Neural progenitor cell (in vitro differentiated cells): ENCODE measurements around the gene DLG2. TPM values are rescaled to one million over a fixed set of nuclear protein-coding genes. Genes with fewer than 3 reads are reported as not detected.

Experiments used
- DNase-seq: peaks from one replicate; pipeline ENCODE4 v3.0.0-alpha.2; 2016; ENCODE audit warnings: low spot score
- H2AFZ ChIP-seq: fragments of 200-600 bp; sonication (generic); replicated peaks from 2 replicates; pipeline ENCODE4 v1.6.1; 2016; ENCODE audit warnings: antibody characterized with exemption
- H3F3A ChIP-seq: fragments of 200-600 bp; sonication (generic); 2 replicates; pipeline ENCODE4 v1.6.1; 2016; ENCODE audit warnings: antibody characterized with exemption, low read depth
- H3K27ac ChIP-seq: fragments of 200-600 bp; sonication (generic); 2 replicates; pipeline ENCODE4 v1.5.1; 2016; ENCODE audit warnings: mild to moderate bottlenecking
- H3K27me3 ChIP-seq: fragments of 200-600 bp; sonication (generic); 2 replicates; pipeline ENCODE4 v1.6.1; 2016; ENCODE audit warnings: mild to moderate bottlenecking, moderate library complexity
- H3K36me3 ChIP-seq: fragments of 200-600 bp; sonication (generic); 2 replicates; pipeline ENCODE4 v1.5.1; 2016
- H3K4me1 ChIP-seq: fragments of 200-600 bp; sonication (generic); 2 replicates; pipeline ENCODE4 v1.6.1; 2016; ENCODE audit warnings: mixed run types
- H3K4me2 ChIP-seq: fragments of 200-600 bp; sonication (generic); 2 replicates; pipeline ENCODE4 v1.6.1; 2016
- H3K4me3 ChIP-seq: fragments of 200-600 bp; sonication (generic); 2 replicates; pipeline ENCODE4 v1.5.1; 2016
- H3K79me2 ChIP-seq: fragments of 200-600 bp; sonication (generic); 2 replicates; pipeline ENCODE4 v1.6.1; 2016; ENCODE audit warnings: low read depth
- H3K9ac ChIP-seq: fragments of 200-600 bp; sonication (generic); 2 replicates; pipeline ENCODE4 v1.6.1; 2016
- H3K9me3 ChIP-seq: fragments of 200-600 bp; sonication (generic); 2 replicates; pipeline ENCODE4 v1.5.1; 2016; ENCODE audit warnings: low read depth
- H4K20me1 ChIP-seq: fragments of 200-600 bp; sonication (generic); 2 replicates; pipeline ENCODE4 v1.6.1; 2016; ENCODE audit warnings: low read depth
- H3K27ac Mint-ChIP-seq: 3 replicates; pipeline ENCODE4 v1.8.0; 2021; ENCODE audit warnings: mixed read lengths
- H3K27me3 Mint-ChIP-seq: 2 replicates; pipeline ENCODE4 v1.8.0; 2022; ENCODE audit warnings: low read depth, mild to moderate bottlenecking, inconsistent platforms, moderate library complexity, mixed read lengths; ENCODE audit not compliant: insufficient read depth
- H3K36me3 Mint-ChIP-seq: 3 replicates; pipeline ENCODE4 v1.8.0; 2021; ENCODE audit warnings: mixed read lengths
- H3K4me1 Mint-ChIP-seq: 3 replicates; pipeline ENCODE4 v1.8.0; 2021; ENCODE audit warnings: mixed read lengths
- H3K4me3 Mint-ChIP-seq: 3 replicates; pipeline ENCODE4 v1.8.0; 2021; ENCODE audit warnings: mild to moderate bottlenecking, moderate library complexity, mixed read lengths
- H3K9me3 Mint-ChIP-seq: 3 replicates; pipeline ENCODE4 v1.8.0; 2020; ENCODE audit warnings: mixed read lengths
- CTCF ChIP-seq: fragments of 200-600 bp; sonication (generic); IDR thresholded peaks from 2 replicates; pipeline ENCODE4 v1.5.1; 2017; ENCODE audit warnings: antibody characterized with exemption, mild to moderate bottlenecking
- EZH2 ChIP-seq: fragments of 200-600 bp; sonication (generic); IDR thresholded peaks from 2 replicates; pipeline ENCODE4 v1.6.1; 2017; ENCODE audit warnings: antibody characterized with exemption, mild to moderate bottlenecking, moderate library complexity
- EZH2phosphoT487 ChIP-seq: fragments of 200-600 bp; sonication (generic); IDR thresholded peaks from 2 replicates; pipeline ENCODE4 v1.6.1; 2017; ENCODE audit warnings: antibody characterized with exemption
- total RNA-seq: library from RNA; depleted of rRNA; stranded (reverse); fragments of >200 nt; gene quantifications from 2 replicates; pipeline ENCODE4 v1.2.3, GENCODE V29; 2015; ENCODE audit warnings: low replicate concordance

The DLG2 gene
- total RNA-seq, 1 donor from 2014 or later: 7.5 TPM

- H2AFZ ChIP-seq: no peak overlapping the region
- H3K4me3 ChIP-seq: no peak overlapping the region
- H4K20me1 ChIP-seq: no peaks in the 10 kb centered on the region
- H3K9ac ChIP-seq: no peak overlapping the region
- Mint-ChIP-seq H3K27ac (peak overlapping the region; percentile 0), H3K36me3 (no peaks in the 10 kb centered on the region), H3K4me1 (peaks cover 26% of the 10 kb centered on the region), H3K4me3 (no peak overlapping the region), H3K9me3 (no peaks in the 10 kb centered on the region), H3K27me3 (peaks cover 3% of the 10 kb centered on the region)
- no peaks in the 10 kb centered on the region for H3K9me3 ChIP-seq
- H3K79me2 ChIP-seq: no peaks in the 10 kb centered on the region
- no peaks in the 10 kb centered on the region for H3F3A ChIP-seq
- H3K4me1 ChIP-seq: no peaks in the 10 kb centered on the region
- no peaks in the 10 kb centered on the region for H3K27me3 ChIP-seq
- H3K27ac ChIP-seq: no peak overlapping the region
- peak; percentile 48 for DNase-seq
- no peak overlapping the region for H3K4me2 ChIP-seq
- H3K36me3 ChIP-seq: no peaks in the 10 kb centered on the region
- TF ChIP-seq CTCF: no peak
- TF ChIP-seq EZH2: no peak
- TF ChIP-seq EZH2phosphoT487: no peak
These were observed 1985.6 kb downstream of the DLG2 start for GRCh38 chr11:83641511-83641910.

- Histone ChIP-seq H3K27ac (no peak overlapping the region), H3F3A (no peaks in the 10 kb centered on the region), H3K4me2 (no peak overlapping the region), H3K4me1 (no peaks in the 10 kb centered on the region), H3K79me2 (no peaks in the 10 kb centered on the region), H3K9ac (no peak overlapping the region), H2AFZ (no peak overlapping the region), H4K20me1 (no peaks in the 10 kb centered on the region), H3K9me3 (no peaks in the 10 kb centered on the region), H3K4me3 (no peak overlapping the region), H3K27me3 (no peaks in the 10 kb centered on the region), H3K36me3 (no peaks in the 10 kb centered on the region)
- no peaks in the 10 kb centered on the region for H3K36me3 Mint-ChIP-seq
- TF ChIP-seq CTCF (no peak), EZH2 (no peak), EZH2phosphoT487 (no peak)
- DNase-seq: no peak
- no peaks in the 10 kb centered on the region for H3K9me3 Mint-ChIP-seq
- H3K4me1 Mint-ChIP-seq: peaks cover 24% of the 10 kb centered on the region
- no peak overlapping the region for H3K27ac Mint-ChIP-seq
- H3K4me3 Mint-ChIP-seq: no peak overlapping the region
- peaks cover 3% of the 10 kb centered on the region for H3K27me3 Mint-ChIP-seq
These were observed 1987.0 kb downstream of the DLG2 start for GRCh38 chr11:83639995-83640758.

GRCh38 chr11:83635166-83635565 lies 1992.0 kb downstream of the DLG2 start:
- no peak overlapping the region for H3K27ac ChIP-seq
- no peak overlapping the region for H3K27ac Mint-ChIP-seq

More at GRCh38 chr11:83635166-83635565, 1992.0 kb downstream of the DLG2 start:
- no peak overlapping the region for H3K4me2 ChIP-seq
- TF ChIP-seq EZH2phosphoT487 (no peak), EZH2 (no peak), CTCF (no peak)
- no peaks in the 10 kb centered on the region for H3K9me3 Mint-ChIP-seq
- H3K27me3 Mint-ChIP-seq: no peaks in the 10 kb centered on the region
- DNase-seq: no peak
- H3F3A ChIP-seq: no peaks in the 10 kb centered on the region
- no peaks in the 10 kb centered on the region for H3K36me3 ChIP-seq
- no peaks in the 10 kb centered on the region for H3K79me2 ChIP-seq
- H4K20me1 ChIP-seq: no peaks in the 10 kb centered on the region
- H3K4me1 Mint-ChIP-seq: peaks cover 8% of the 10 kb centered on the region
- H3K36me3 Mint-ChIP-seq: no peaks in the 10 kb centered on the region
- no peaks in the 10 kb centered on the region for H3K9me3 ChIP-seq
- H3K4me1 ChIP-seq: no peaks in the 10 kb centered on the region
- H3K4me3 Mint-ChIP-seq: no peak overlapping the region
- no peak overlapping the region for H3K9ac ChIP-seq
- no peak overlapping the region for H2AFZ ChIP-seq
- no peak overlapping the region for H3K4me3 ChIP-seq
- no peaks in the 10 kb centered on the region for H3K27me3 ChIP-seq
